Measurements from ENCODE around the gene PRKRIP1. TPM values are rescaled to one million over a fixed set of nuclear protein-coding genes. Genes with fewer than 3 reads are reported as not detected.

Gene PRKRIP1
- polyA plus RNA-seq, 1 donor: 30.0 TPM

- WGBS (ENCODE audit: insufficient coverage, low lambda C conversion rate): no CpG with 5 or more reads among the region's 12 CpGs
- Histone ChIP-seq H3K27ac (ENCODE audit: low read length) (no peak overlapping the region), H3K27me3 (ENCODE audit: control insufficient read depth, insufficient read depth, low read length) (no peaks in the 10 kb centered on the region), H3K4me3 (ENCODE audit: low read length) (no peak overlapping the region), H3K4me1 (ENCODE audit: control insufficient read depth, insufficient read depth, low read length) (no peaks in the 10 kb centered on the region), H3K9me3 (ENCODE audit: control insufficient read depth, low read depth, low read length) (no peaks in the 10 kb centered on the region), H3K36me3 (ENCODE audit: control insufficient read depth, insufficient read depth, low read length) (peaks cover 84% of the 10 kb centered on the region)
- DNase-seq: no peak
Measured at GRCh38 chr7:102415685-102416225, 19.6 kb downstream of the PRKRIP1 start.

- Histone ChIP-seq H3K4me1 (ENCODE audit: control insufficient read depth, insufficient read depth, low read length) (no peaks in the 10 kb centered on the region), H3K9me3 (ENCODE audit: control insufficient read depth, low read depth, low read length) (no peaks in the 10 kb centered on the region), H3K36me3 (ENCODE audit: control insufficient read depth, insufficient read depth, low read length) (peaks cover 81% of the 10 kb centered on the region), H3K4me3 (ENCODE audit: low read length) (no peak overlapping the region), H3K27me3 (ENCODE audit: control insufficient read depth, insufficient read depth, low read length) (no peaks in the 10 kb centered on the region), H3K27ac (ENCODE audit: low read length) (no peak overlapping the region)
- WGBS (ENCODE audit: insufficient coverage, low lambda C conversion rate): no CpG with 5 or more reads among the region's 6 CpGs
- DNase-seq: no peak
Measured at GRCh38 chr7:102416406-102416805, 20.2 kb downstream of the PRKRIP1 start.

- peaks cover 75% of the 10 kb centered on the region for H3K36me3 ChIP-seq (ENCODE audit: control insufficient read depth, insufficient read depth, low read length)
- WGBS (ENCODE audit: insufficient coverage, low lambda C conversion rate): 80% methylated on average over 1 of the region's 3 CpGs
- DNase-seq: no peak
- H3K4me1 ChIP-seq (ENCODE audit: control insufficient read depth, insufficient read depth, low read length): no peaks in the 10 kb centered on the region
- H3K4me3 ChIP-seq (ENCODE audit: low read length): no peak overlapping the region
- H3K27me3 ChIP-seq (ENCODE audit: control insufficient read depth, insufficient read depth, low read length): no peaks in the 10 kb centered on the region
- H3K9me3 ChIP-seq (ENCODE audit: control insufficient read depth, low read depth, low read length): no peaks in the 10 kb centered on the region
- no peak overlapping the region for H3K27ac ChIP-seq (ENCODE audit: low read length)
Measured at GRCh38 chr7:102417105-102417504, 20.9 kb downstream of the PRKRIP1 start.

- H3K9me3 ChIP-seq (ENCODE audit: control insufficient read depth, low read depth, low read length): no peaks in the 10 kb centered on the region
- H3K4me1 ChIP-seq (ENCODE audit: control insufficient read depth, insufficient read depth, low read length): no peaks in the 10 kb centered on the region
- no peak overlapping the region for H3K4me3 ChIP-seq (ENCODE audit: low read length)
- 100% methylated on average over 2 of the region's 5 CpGs for WGBS (ENCODE audit: insufficient coverage, low lambda C conversion rate)
- H3K27ac ChIP-seq (ENCODE audit: low read length): no peak overlapping the region
- no peak for DNase-seq
- H3K27me3 ChIP-seq (ENCODE audit: control insufficient read depth, insufficient read depth, low read length): no peaks in the 10 kb centered on the region
- peaks cover 67% of the 10 kb centered on the region for H3K36me3 ChIP-seq (ENCODE audit: control insufficient read depth, insufficient read depth, low read length)
Measured at GRCh38 chr7:102418592-102418991, 22.4 kb downstream of the PRKRIP1 start.

GRCh38 chr7:102421706-102422240 is 25.6 kb downstream of the PRKRIP1 start:
- Histone ChIP-seq H3K27ac (ENCODE audit: low read length) (no peak overlapping the region), H3K36me3 (ENCODE audit: control insufficient read depth, insufficient read depth, low read length) (peaks cover 68% of the 10 kb centered on the region), H3K9me3 (ENCODE audit: control insufficient read depth, low read depth, low read length) (no peaks in the 10 kb centered on the region), H3K4me3 (ENCODE audit: low read length) (no peak overlapping the region), H3K27me3 (ENCODE audit: control insufficient read depth, insufficient read depth, low read length) (no peaks in the 10 kb centered on the region), H3K4me1 (ENCODE audit: control insufficient read depth, insufficient read depth, low read length) (no peaks in the 10 kb centered on the region)
- no peak for DNase-seq
- WGBS (ENCODE audit: insufficient coverage, low lambda C conversion rate): no CpG with 5 or more reads among the region's 10 CpGs

- H3K27ac ChIP-seq (ENCODE audit: low read length): no peak overlapping the region
- WGBS (ENCODE audit: insufficient coverage, low lambda C conversion rate): no CpG with 5 or more reads among the region's 12 CpGs
- peaks cover 55% of the 10 kb centered on the region for H3K36me3 ChIP-seq (ENCODE audit: control insufficient read depth, insufficient read depth, low read length)
- DNase-seq: no peak
- H3K27me3 ChIP-seq (ENCODE audit: control insufficient read depth, insufficient read depth, low read length): no peaks in the 10 kb centered on the region
- no peaks in the 10 kb centered on the region for H3K9me3 ChIP-seq (ENCODE audit: control insufficient read depth, low read depth, low read length)
- H3K4me1 ChIP-seq (ENCODE audit: control insufficient read depth, insufficient read depth, low read length): no peaks in the 10 kb centered on the region
- no peak overlapping the region for H3K4me3 ChIP-seq (ENCODE audit: low read length)
Measured at GRCh38 chr7:102424129-102424551, 28.0 kb downstream of the PRKRIP1 start.

DNA sequence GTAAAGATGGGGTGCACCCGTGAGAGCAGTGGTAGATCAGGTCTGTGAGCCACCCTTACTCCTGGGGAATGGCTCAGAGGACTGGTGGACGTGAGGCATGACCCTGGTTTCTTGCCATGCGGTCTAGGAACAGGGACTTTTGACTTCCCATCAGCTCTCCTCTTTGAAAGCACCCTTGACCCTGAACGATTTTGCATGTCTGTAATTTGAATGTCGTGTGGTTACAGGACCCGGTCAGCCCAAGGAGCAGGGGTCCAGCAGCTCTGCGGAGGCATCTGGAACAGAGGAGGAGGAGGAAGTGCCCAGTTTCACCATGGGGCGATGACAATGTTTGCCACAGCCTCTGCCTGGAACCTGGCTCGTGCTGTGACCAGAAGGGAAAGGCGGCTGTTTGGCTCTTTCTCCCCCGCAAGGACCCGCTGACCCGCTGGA is 28.6 kb downstream of the PRKRIP1 start:
- no peak overlapping the region for H3K27ac ChIP-seq (ENCODE audit: low read length)
- no peak overlapping the region for H3K4me3 ChIP-seq (ENCODE audit: low read length)
- WGBS (ENCODE audit: insufficient coverage, low lambda C conversion rate): 100% methylated on average over 1 of the region's 13 CpGs
- DNase-seq: no peak
- no peaks in the 10 kb centered on the region for H3K27me3 ChIP-seq (ENCODE audit: control insufficient read depth, insufficient read depth, low read length)
- no peaks in the 10 kb centered on the region for H3K9me3 ChIP-seq (ENCODE audit: control insufficient read depth, low read depth, low read length)
- H3K4me1 ChIP-seq (ENCODE audit: control insufficient read depth, insufficient read depth, low read length): no peaks in the 10 kb centered on the region
- H3K36me3 ChIP-seq (ENCODE audit: control insufficient read depth, insufficient read depth, low read length): peaks cover 51% of the 10 kb centered on the region

- Histone ChIP-seq H3K27me3 (ENCODE audit: control insufficient read depth, insufficient read depth, low read length) (no peaks in the 10 kb centered on the region), H3K4me3 (ENCODE audit: low read length) (no peak overlapping the region), H3K27ac (ENCODE audit: low read length) (peak overlapping the region; percentile 46), H3K4me1 (ENCODE audit: control insufficient read depth, insufficient read depth, low read length) (no peaks in the 10 kb centered on the region), H3K9me3 (ENCODE audit: control insufficient read depth, low read depth, low read length) (no peaks in the 10 kb centered on the region), H3K36me3 (ENCODE audit: control insufficient read depth, insufficient read depth, low read length) (peaks cover 41% of the 10 kb centered on the region)
- peak in 1 of 2 donors; percentile 36 for DNase-seq
- no CpG with 5 or more reads among the region's 25 CpGs for WGBS (ENCODE audit: insufficient coverage, low lambda C conversion rate)
Measured at GRCh38 chr7:102425639-102426267, 29.6 kb downstream of the PRKRIP1 start.

DNA sequence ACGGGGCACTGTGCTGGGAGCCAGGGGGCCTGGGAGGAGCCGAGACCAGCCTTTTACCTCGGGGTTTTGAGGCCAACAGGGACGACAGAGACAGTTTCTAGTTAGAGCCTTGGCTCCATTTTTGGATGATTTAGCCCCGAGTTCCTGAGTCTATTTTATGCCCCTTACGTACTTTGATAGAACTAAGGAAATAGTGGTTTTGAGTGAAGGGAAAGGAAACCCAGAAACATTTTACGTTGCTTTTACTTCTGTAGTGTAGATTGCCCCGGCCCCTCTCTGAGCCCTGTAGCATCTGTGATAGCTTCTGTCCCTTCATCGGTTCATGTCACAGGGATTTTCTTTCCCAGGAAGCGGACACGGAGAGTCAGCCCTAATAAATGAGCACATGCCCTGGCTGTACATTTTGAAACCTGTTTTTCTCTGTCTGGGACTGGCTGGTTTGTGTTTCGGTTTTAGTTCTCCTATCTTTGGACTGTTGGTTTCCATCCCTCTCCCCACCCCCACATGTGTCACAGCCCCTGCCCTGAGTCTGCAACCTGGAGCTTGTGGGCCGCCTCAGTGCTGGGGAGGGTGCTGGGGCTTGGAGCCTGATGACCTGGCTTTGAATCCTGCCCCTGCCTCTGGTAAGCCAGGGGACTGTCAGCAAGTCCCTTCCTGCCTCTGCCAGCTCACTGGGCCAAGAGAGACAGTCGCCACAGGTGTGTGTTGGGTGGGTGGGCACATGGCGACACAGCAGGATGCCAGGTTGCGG is 30.3 kb downstream of the PRKRIP1 start:
- H3K27me3 ChIP-seq (ENCODE audit: control insufficient read depth, insufficient read depth, low read length): no peaks in the 10 kb centered on the region
- H3K4me1 ChIP-seq (ENCODE audit: control insufficient read depth, insufficient read depth, low read length): no peaks in the 10 kb centered on the region
- H3K9me3 ChIP-seq (ENCODE audit: control insufficient read depth, low read depth, low read length): no peaks in the 10 kb centered on the region
- peak overlapping the region; percentile 46 for H3K27ac ChIP-seq (ENCODE audit: low read length)
- WGBS (ENCODE audit: insufficient coverage, low lambda C conversion rate): no CpG with 5 or more reads among the region's 16 CpGs
- DNase-seq: no peak
- H3K4me3 ChIP-seq (ENCODE audit: low read length): no peak overlapping the region
- H3K36me3 ChIP-seq (ENCODE audit: control insufficient read depth, insufficient read depth, low read length): peaks cover 38% of the 10 kb centered on the region

GRCh38 chr7:102427019-102427405 is 30.8 kb downstream of the PRKRIP1 start:
- Histone ChIP-seq H3K4me1 (ENCODE audit: control insufficient read depth, insufficient read depth, low read length) (peaks cover 4% of the 10 kb centered on the region), H3K27me3 (ENCODE audit: control insufficient read depth, insufficient read depth, low read length) (no peaks in the 10 kb centered on the region), H3K4me3 (ENCODE audit: low read length) (no peak overlapping the region), H3K36me3 (ENCODE audit: control insufficient read depth, insufficient read depth, low read length) (peaks cover 38% of the 10 kb centered on the region), H3K27ac (ENCODE audit: low read length) (no peak overlapping the region), H3K9me3 (ENCODE audit: control insufficient read depth, low read depth, low read length) (no peaks in the 10 kb centered on the region)
- DNase-seq: no peak
- no CpG with 5 or more reads among the region's 5 CpGs for WGBS (ENCODE audit: insufficient coverage, low lambda C conversion rate)

All from large intestine (tissue), 3 donors.